ENCODE results near the gene KLHDC1.

DNA sequence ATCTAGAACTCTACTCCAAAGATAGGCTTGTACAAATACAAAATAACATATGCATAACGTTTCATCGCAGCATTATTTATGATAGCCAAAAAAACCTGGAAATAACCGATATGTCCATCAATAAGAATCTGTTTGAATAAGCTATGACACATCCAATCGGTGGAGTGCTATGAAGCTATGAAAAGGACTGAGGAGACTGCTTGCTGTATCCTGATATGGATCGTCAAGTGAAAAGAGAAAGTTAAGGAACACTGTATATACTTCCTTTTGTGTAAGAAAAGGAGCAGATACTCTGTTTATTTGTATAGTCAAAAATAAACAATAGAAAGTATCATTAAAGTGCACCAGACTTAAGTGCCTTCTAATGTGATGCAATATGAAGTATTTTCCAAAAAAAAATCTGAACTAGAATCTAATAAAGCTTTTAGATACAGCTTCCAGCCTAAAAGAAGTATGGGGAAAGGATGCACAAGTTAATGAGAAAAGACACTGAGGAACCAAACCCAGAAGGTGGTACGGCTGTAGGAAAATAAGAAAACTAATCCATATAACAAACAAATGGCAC is 645 bp upstream of the KLHDC1 start:
- TF ChIP-seq, protein P1, sequence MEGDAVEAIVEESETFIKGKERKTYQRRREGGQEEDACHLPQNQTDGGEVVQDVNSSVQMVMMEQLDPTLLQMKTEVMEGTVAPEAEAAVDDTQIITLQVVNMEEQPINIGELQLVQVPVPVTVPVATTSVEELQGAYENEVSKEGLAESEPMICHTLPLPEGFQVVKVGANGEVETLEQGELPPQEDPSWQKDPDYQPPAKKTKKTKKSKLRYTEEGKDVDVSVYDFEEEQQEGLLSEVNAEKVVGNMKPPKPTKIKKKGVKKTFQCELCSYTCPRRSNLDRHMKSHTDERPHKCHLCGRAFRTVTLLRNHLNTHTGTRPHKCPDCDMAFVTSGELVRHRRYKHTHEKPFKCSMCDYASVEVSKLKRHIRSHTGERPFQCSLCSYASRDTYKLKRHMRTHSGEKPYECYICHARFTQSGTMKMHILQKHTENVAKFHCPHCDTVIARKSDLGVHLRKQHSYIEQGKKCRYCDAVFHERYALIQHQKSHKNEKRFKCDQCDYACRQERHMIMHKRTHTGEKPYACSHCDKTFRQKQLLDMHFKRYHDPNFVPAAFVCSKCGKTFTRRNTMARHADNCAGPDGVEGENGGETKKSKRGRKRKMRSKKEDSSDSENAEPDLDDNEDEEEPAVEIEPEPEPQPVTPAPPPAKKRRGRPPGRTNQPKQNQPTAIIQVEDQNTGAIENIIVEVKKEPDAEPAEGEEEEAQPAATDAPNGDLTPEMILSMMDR (IDR thresholded peaks at IDR 0.05) = no peak
- no peak for TF ChIP-seq POLR2A (IDR thresholded peaks at IDR 0.05)

Data from tibial nerve (tissue), 3 donors.